Measurements from ENCODE around the gene OPALIN. TPM values are rescaled to one million over a fixed set of nuclear protein-coding genes. Genes with fewer than 3 reads are reported as not detected.

OPALIN gene
- total and polyA plus RNA-seq, 2 donors (not counting 3 experiments of a cell fraction or from before 2014, with no cell fraction given), result not detected

DNA sequence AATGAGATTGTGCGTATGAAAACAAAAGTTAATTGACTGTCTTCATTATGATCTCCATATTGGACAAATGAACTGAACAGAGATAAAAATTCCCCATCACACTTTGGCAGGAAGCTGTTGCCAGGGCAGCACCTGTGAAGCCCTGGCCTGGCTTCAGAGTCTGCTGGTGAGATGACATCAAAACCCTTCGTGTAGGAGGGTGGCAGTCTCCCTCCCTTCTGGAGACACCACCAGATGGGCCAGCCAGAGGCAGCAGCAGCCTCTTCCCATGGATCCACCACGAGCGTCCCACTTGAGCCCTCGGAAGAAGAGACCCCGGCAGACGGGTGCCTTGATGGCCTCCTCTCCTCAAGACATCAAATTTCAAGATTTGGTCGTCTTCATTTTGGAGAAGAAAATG lies 54.6 kb downstream of the OPALIN start, which contains the start of gene DNTT:
Gene DNTT (plus strand): TSS at position 205 of the 400 bp plus-strand sequence. CDS start 64 bp downstream, at position 269.
- dilution Hi-C loops (cut with MboI; ENCODE audit: extremely low pct_ligation_motif_present, low sequenced_read_pairs) (no loop called here), intact Hi-C loops (cut with micrococcal nuclease) (no loop called here)
- H3K9ac ChIP-seq (replicated peaks; ENCODE audit: extremely low read depth, insufficient read depth, low read length), result no peak within 1 kb of the TSS
- H3K4me2 ChIP-seq (ENCODE audit: insufficient read depth, low read length), result no peak within 1 kb of the TSS
- CTCF ChIA-PET, result interaction anchor here (1.0 kb wide), 1 partner anchor 287 kb away, joined by 3 read pairs; no protein-coding TSS in a partner anchor
- FAIRE-seq, result no peak
- POLR2A ChIA-PET, result no interaction called here
- no peak within 1 kb of the TSS for H3K27ac ChIP-seq (ENCODE audit: insufficient read depth, low read depth, low read length)
- peaks cover 2 to 6% of the 10 kb centered on the region in 2 experiments for H3K27me3 ChIP-seq (ENCODE audit: control insufficient read depth in 2 of 2, insufficient read depth in 2 of 2, low read length in 2 of 2)
- H3K9me3 ChIP-seq (replicated peaks; ENCODE audit: control insufficient read depth, insufficient read depth, low read length), result no peaks in the 10 kb centered on the region
- no peaks in the 10 kb centered on the region for H4K20me1 ChIP-seq (replicated peaks; ENCODE audit: control insufficient read depth, extremely low read depth, insufficient read depth, low read length)
- no peak for DNase-seq (ENCODE audit: low read depth, low spot score)
- H3K4me3 ChIP-seq (replicated peaks in 1 of 3; ENCODE audit: insufficient read depth in 1 of 3, low read depth in 1 of 3, low read length in 3 of 3), result no peak within 1 kb of the TSS
- TF ChIP-seq EZH2 (IDR thresholded peaks at IDR 0.05; ENCODE audit: borderline replicate concordance, low read depth, low read length, severe bottlenecking) (no peak), POLR2A (IDR thresholded peaks at IDR 0.05; ENCODE audit: low read depth, low read length) (no peak), MYC (IDR thresholded peaks at IDR 0.05; ENCODE audit: low read depth, low read length) (no peak), GATA2 (IDR thresholded peaks at IDR 0.05; ENCODE audit: insufficient read depth, insufficient read length, low read depth, low read length) (no peak), POLR2AphosphoS5 (IDR thresholded peaks at IDR 0.05; ENCODE audit: insufficient read depth, low read depth, low read length) (no peak)
- H2AFZ ChIP-seq (ENCODE audit: low read depth, low read length), result no peak within 1 kb of the TSS
- no peaks in the 10 kb centered on the region for H3K9me1 ChIP-seq (replicated peaks; ENCODE audit: control insufficient read depth, extremely low read depth, insufficient read depth, low read length)
- no peaks in the 10 kb centered on the region for H3K4me1 ChIP-seq (ENCODE audit: control insufficient read depth, extremely low read depth, insufficient read depth, low read length)
- no peaks in the 10 kb centered on the region for H3K36me3 ChIP-seq (ENCODE audit: control insufficient read depth in 2 of 2, extremely low read depth in 1 of 2, insufficient read depth in 2 of 2, low read length in 2 of 2)
- no TSS peak for BruUV-seq (replicated peaks)
- no peaks in the 10 kb centered on the region for H3K79me2 ChIP-seq (ENCODE audit: control insufficient read depth, insufficient read depth, low read length)

- H3K27ac ChIP-seq (ENCODE audit: insufficient read depth, low read depth, low read length), result no peak overlapping the region
- POLR2A ChIA-PET, result no interaction called here
- TF ChIP-seq EZH2 (IDR thresholded peaks at IDR 0.05; ENCODE audit: borderline replicate concordance, low read depth, low read length, severe bottlenecking) (no peak), POLR2A (IDR thresholded peaks at IDR 0.05; ENCODE audit: low read depth, low read length) (no peak), FOS (IDR thresholded peaks at IDR 0.05; ENCODE audit: borderline replicate concordance, insufficient read depth, low read length) (no peak), POLR2AphosphoS5 (IDR thresholded peaks at IDR 0.05; ENCODE audit: insufficient read depth, low read depth, low read length) (no peak)
- no peaks in the 10 kb centered on the region for H3K4me1 ChIP-seq (ENCODE audit: control insufficient read depth, extremely low read depth, insufficient read depth, low read length)
- no TSS peak for BruUV-seq (replicated peaks)
- CTCF ChIA-PET, result interaction anchor here (1.1 to 2.0 kb wide), 6 partner anchors 10 to 285 kb away, joined by 3 to 12 read pairs (median 5); no protein-coding TSS in a partner anchor
- H3K9me3 ChIP-seq (replicated peaks; ENCODE audit: control insufficient read depth, insufficient read depth, low read length), result no peaks in the 10 kb centered on the region
- H3K27me3 ChIP-seq (ENCODE audit: control insufficient read depth in 2 of 2, insufficient read depth in 2 of 2, low read length in 2 of 2), result peaks cover 2 to 9% of the 10 kb centered on the region in 2 experiments
- H4K20me1 ChIP-seq (replicated peaks; ENCODE audit: control insufficient read depth, extremely low read depth, insufficient read depth, low read length), result no peaks in the 10 kb centered on the region
- dilution Hi-C loops (cut with MboI; ENCODE audit: extremely low pct_ligation_motif_present, low sequenced_read_pairs) (no loop called here), intact Hi-C loops (cut with micrococcal nuclease) (no loop called here)
- no peaks in the 10 kb centered on the region for H3K36me3 ChIP-seq (ENCODE audit: control insufficient read depth in 2 of 2, extremely low read depth in 1 of 2, insufficient read depth in 2 of 2, low read length in 2 of 2)
- H3K4me3 ChIP-seq (replicated peaks in 1 of 3; ENCODE audit: insufficient read depth in 1 of 3, low read depth in 1 of 3, low read length in 3 of 3), result no peak overlapping the region
- no peaks in the 10 kb centered on the region for H3K79me2 ChIP-seq (ENCODE audit: control insufficient read depth, insufficient read depth, low read length)
- no peak overlapping the region for H3K9ac ChIP-seq (replicated peaks; ENCODE audit: extremely low read depth, insufficient read depth, low read length)
- DNase-seq (ENCODE audit: low read depth, low spot score) (no peak), FAIRE-seq (no peak)
- no peak overlapping the region for H3K4me2 ChIP-seq (ENCODE audit: insufficient read depth, low read length)
- H3K9me1 ChIP-seq (replicated peaks; ENCODE audit: control insufficient read depth, extremely low read depth, insufficient read depth, low read length), result no peaks in the 10 kb centered on the region
- H2AFZ ChIP-seq (ENCODE audit: low read depth, low read length), result no peak overlapping the region
Measured at GRCh38 chr10:96301616-96302015, 57.2 kb downstream of the OPALIN start.

Measured in endothelial cell of umbilical vein (primary cell).